ENCODE measurements around the gene PLD1.
"Not testable (repeated sequence)": the region's sequence is repeated elsewhere in the genome, so short reads cannot be mapped to it uniquely, and the experiment has no call there.

PLD1 gene, protein sequence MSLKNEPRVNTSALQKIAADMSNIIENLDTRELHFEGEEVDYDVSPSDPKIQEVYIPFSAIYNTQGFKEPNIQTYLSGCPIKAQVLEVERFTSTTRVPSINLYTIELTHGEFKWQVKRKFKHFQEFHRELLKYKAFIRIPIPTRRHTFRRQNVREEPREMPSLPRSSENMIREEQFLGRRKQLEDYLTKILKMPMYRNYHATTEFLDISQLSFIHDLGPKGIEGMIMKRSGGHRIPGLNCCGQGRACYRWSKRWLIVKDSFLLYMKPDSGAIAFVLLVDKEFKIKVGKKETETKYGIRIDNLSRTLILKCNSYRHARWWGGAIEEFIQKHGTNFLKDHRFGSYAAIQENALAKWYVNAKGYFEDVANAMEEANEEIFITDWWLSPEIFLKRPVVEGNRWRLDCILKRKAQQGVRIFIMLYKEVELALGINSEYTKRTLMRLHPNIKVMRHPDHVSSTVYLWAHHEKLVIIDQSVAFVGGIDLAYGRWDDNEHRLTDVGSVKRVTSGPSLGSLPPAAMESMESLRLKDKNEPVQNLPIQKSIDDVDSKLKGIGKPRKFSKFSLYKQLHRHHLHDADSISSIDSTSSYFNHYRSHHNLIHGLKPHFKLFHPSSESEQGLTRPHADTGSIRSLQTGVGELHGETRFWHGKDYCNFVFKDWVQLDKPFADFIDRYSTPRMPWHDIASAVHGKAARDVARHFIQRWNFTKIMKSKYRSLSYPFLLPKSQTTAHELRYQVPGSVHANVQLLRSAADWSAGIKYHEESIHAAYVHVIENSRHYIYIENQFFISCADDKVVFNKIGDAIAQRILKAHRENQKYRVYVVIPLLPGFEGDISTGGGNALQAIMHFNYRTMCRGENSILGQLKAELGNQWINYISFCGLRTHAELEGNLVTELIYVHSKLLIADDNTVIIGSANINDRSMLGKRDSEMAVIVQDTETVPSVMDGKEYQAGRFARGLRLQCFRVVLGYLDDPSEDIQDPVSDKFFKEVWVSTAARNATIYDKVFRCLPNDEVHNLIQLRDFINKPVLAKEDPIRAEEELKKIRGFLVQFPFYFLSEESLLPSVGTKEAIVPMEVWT
- 1.4 to 9.8 reads per million in 2 donors for total RNA-seq

DNA sequence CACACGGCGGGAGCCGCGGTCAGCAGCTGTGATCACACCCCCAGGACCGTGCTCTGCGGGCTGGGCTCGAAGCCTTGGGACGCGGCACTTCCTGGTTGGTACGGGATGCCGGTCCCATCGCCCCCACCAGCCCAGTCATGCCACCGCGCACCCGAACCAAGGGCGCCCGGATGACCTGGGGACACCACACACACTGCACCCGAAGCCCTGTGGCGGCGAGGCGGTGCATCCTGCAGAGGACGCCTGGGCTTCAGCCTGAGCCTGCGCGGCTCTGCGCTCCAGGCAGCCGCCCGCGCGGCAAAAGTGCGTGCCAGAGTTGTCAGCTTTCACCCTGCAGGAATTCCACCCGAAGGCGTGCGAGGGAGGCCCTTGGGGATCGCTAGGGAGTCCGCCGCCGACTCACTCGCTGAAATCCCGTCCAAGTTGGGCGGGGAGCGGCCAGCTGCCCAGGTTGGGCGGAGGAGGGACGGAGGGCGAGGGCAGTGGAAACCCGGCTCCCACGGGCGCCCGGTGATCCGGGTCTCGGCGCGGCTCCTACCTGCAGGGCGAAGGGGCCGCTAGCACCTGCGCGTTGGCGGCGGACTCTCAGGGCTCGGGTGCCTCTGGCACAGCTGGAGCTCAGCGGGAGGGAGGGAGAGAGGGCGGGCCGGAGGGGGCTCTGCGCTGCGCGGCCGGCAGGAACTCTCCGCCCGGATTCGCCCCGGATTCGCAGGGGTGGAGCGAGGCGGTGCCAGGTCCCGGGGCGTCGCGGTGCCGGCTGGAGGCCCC, at the start of gene PLD1:
Gene PLD1 (minus strand): TSS at position 623 of the 768 bp plus-strand sequence. CDS start 72,432 bp downstream, outside the sequence.
- DNase-seq: peak; percentile 16

- not testable (repeated sequence) for DNase-seq
These were observed 48.5 kb upstream of the PLD1 start for GRCh38 chr3:171858770-171859169.

GRCh38 chr3:171854649-171855305, 44.5 kb upstream of the PLD1 start:
- DNase-seq: no peak

- DNase-seq: no peak
These were observed 41.4 kb upstream of the PLD1 start for GRCh38 chr3:171851660-171852058.

DNA sequence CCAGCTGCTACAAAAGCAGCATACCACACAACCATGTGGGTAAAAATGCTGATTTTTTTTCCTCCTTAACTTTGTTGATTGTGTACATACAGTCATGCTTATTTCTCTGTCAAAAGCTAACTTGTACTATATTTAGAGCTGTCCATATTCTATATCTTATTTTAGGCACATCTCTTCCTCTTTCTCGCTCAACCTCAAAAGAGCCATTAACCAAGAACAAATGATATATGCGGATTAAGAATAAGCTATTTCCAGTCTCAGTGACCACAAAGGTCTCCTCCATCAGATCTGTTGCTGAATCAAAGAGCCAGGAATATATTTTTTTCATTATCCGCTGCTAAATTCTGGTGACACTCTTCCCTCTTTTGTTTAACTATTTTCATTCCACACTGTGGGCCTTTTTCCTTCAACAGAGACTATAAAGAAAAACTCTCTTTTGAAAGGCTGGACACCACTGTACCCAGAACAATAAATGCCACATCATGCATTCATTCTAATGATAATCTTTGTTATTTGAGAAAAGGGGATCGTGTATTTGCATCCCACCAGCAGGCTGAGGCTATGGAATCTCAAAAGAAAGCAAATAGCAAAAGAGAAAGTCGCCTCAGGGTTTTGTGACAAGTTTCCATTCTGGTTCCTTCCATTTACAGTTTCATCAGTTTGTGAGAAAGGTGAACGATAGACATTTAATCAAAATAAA, 40.8 kb upstream of the PLD1 start:
- no peak for DNase-seq

GRCh38 chr3:171850320-171850959, 40.2 kb upstream of the PLD1 start:
- no peak for DNase-seq

GRCh38 chr3:171849617-171850319, 39.5 kb upstream of the PLD1 start:
- DNase-seq: no peak

DNA sequence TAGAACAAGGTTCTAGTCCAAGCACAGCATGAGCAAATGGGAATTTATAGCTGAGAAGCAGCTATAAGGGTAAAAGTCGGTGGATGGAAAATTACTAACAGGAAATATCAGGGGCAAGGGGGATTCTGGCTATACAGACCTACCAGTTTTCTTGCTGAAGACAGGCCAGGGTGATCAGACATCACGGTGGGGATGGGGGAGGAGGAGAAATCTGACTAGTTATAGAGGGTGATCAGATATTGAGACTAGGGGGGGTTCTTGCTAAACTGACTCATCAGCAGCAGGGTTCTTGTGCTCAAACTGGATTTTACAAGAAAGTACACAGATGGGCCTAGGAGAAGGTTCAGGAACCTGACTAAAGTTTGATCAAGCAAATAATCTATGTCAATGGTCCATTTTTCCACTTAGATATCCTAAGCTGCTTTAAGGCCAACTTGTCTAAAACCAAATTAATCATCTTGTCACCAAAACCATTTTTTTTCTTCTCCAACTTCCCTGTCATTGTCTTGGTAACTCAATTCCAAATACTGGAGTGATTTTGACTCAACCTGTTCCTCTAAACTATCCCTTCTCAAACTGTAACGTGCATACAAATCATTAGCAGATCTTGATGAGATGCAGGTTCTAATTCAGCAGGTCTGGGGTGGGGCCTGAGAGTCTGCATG, 37.4 kb upstream of the PLD1 start:
- DNase-seq: no peak

DNA sequence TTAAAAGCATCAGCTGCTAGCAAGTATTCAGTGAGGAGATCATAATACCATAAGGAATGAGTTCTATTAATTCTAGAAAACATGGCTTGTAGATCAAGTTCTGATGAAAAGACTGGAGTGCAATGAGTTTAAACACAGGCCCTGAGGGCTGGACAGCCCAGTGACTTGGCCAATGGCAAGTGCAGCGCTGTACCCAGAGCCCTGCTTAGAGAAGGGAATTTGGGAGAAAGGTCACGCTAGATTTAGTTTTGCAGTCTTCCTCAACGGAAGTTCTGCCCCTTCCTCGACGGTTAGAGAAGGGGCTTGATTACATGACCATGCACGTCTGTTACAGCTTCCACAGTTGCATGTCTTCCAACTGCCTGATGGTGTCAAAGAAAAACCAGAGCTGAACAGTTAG, 36.9 kb upstream of the PLD1 start:
- no peak for DNase-seq

DNA sequence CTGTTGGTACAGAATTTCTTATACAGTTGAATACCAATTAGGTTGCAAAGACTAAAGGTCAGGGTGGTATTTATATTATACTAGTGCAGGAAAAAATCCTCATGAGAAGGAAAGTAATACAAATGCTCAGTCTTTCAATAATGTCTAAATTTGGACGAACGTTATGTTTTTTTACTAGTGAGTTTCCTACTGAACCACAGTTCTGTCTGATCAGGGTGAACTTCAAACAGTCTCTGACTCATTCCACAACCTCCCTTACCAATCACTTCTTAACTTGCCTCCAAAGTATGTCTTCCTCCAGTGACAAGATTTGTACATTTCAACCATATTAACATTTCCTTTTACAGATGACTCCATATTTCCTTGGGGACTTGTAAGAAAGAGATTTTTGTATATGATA, 36.3 kb upstream of the PLD1 start:
- no peak for DNase-seq

GRCh38 chr3:171845481-171846284, 35.4 kb upstream of the PLD1 start:
- no peak for DNase-seq

DNA sequence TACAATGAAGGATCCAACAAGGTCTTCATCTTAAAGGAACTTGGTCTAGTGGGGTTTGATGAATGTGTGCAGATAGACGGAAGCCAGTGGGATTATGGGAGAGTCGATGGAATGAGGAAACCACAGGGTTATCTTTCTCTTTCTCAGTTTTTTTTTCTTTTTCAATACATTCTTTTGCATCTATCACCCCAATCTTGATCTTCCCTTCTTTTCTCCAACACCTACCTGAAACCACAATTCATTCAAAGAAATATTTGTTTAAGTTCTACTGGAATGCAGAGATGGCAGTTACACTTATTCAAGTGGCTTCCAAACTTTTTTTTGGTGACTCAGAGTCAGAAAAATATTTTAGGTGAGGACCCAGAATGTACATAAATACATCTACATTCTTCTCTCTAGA, 34.6 kb upstream of the PLD1 start:
- no peak for DNase-seq

- no peak for DNase-seq
These were observed 32.7 kb upstream of the PLD1 start, which contains the start of gene TMEM212 for GRCh38 chr3:171842864-171843518. Gene TMEM212 (plus strand): TSS chr3:171843349. CDS start chr3:171843384, 35 bp downstream.

DNA sequence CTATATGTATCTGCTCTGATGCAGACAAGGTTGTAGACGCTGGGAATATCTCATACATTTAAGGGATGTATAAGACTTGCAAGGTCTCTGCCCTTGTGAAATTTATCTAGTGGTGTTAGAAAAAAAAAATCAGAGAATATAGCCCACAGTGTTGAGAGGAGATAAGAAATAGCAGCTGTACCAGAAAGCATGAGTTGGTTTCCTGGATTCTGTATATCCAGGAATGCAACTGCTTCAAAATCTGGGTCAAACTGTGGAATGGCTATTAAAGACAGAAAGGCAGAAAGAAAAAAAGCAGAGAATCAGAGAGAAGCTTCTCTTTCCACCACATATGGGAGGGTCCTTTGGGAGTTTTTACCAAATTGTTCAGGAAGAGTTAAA, 31.3 kb upstream of the PLD1 start:
- DNase-seq: no peak

GRCh38 chr3:171840811-171841619, 30.7 kb upstream of the PLD1 start:
- no peak for DNase-seq

GRCh38 chr3:171840445-171840810, 30.1 kb upstream of the PLD1 start:
- no peak for DNase-seq

DNA sequence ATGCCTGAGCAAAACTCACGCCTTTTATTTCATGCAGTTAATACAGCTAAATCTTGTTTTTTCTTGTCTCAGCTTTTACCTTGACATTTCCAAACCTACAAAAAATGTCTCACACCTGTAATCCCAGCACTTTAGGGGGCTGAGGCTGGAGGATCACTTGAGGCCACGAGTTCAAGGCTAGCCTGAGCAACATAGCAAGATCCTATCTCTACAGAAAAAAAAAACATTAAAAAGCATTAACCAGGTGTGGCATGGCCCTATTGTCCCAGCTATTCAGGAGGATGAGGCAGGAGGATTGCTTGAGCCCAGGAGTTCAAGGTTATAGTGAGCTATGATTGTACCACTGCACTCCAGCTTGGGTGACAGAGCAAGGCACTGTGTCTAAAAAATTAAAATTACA, 29.0 kb upstream of the PLD1 start:
- DNase-seq: no peak
